ENCODE results near the gene KCNN4.

Gene KCNN4

GRCh38 chr19:43799502-43800142 lies 18.8 kb upstream of the KCNN4 start:
- FAIRE-seq (no peak), DNase-seq (ENCODE audit: insufficient read length, low spot score) (no peak)

GRCh38 chr19:43798546-43799409 lies 18.0 kb upstream of the KCNN4 start:
- DNase-seq (ENCODE audit: insufficient read length, low spot score) (peak; percentile 41), FAIRE-seq (peak; percentile 96)

GRCh38 chr19:43798026-43798545 lies 17.3 kb upstream of the KCNN4 start:
- FAIRE-seq (peak; percentile 81), DNase-seq (ENCODE audit: insufficient read length, low spot score) (no peak)

GRCh38 chr19:43797556-43797955 lies 16.8 kb upstream of the KCNN4 start:
- FAIRE-seq (no peak), DNase-seq (ENCODE audit: insufficient read length, low spot score) (no peak)

GRCh38 chr19:43797118-43797517 lies 16.3 kb upstream of the KCNN4 start:
- DNase-seq (ENCODE audit: insufficient read length, low spot score) (no peak), FAIRE-seq (no peak)

GRCh38 chr19:43790587-43790986 lies 9.8 kb upstream of the KCNN4 start:
- DNase-seq (ENCODE audit: insufficient read length, low spot score) (no peak), FAIRE-seq (no peak)

GRCh38 chr19:43789029-43789428 lies 8.3 kb upstream of the KCNN4 start:
- FAIRE-seq (no peak), DNase-seq (ENCODE audit: insufficient read length, low spot score) (no peak)

- no peak for FAIRE-seq
- DNase-seq (ENCODE audit: insufficient read length, low spot score) = no peak
These were observed 5.9 kb upstream of the KCNN4 start for GRCh38 chr19:43786665-43787064.

GRCh38 chr19:43784981-43785808 lies 4.4 kb upstream of the KCNN4 start:
- DNase-seq (ENCODE audit: insufficient read length, low spot score) (peak; percentile 62), FAIRE-seq (no peak)

- peak; percentile 78 for DNase-seq (ENCODE audit: insufficient read length, low spot score)
These were observed 3.6 kb upstream of the KCNN4 start for GRCh38 chr19:43784241-43784980.

GRCh38 chr19:43783636-43784035 lies 2.9 kb upstream of the KCNN4 start:
- no peak for DNase-seq (ENCODE audit: insufficient read length, low spot score)
- FAIRE-seq = no peak

More at GRCh38 chr19:43784241-43784980, 3.6 kb upstream of the KCNN4 start:
- no peak for FAIRE-seq

GRCh38 chr19:43782689-43783231 lies 2.0 kb upstream of the KCNN4 start:
- peak; percentile 52 for FAIRE-seq

GRCh38 chr19:43782311-43782660 lies 1.5 kb upstream of the KCNN4 start:
- no peak for FAIRE-seq

More at GRCh38 chr19:43782689-43783231, 2.0 kb upstream of the KCNN4 start:
- DNase-seq (ENCODE audit: insufficient read length, low spot score) = no peak

GRCh38 chr19:43781630-43782310 lies 997 bp upstream of the KCNN4 start:
- FAIRE-seq = no peak
- no peak for DNase-seq (ENCODE audit: insufficient read length, low spot score)

More at GRCh38 chr19:43782311-43782660, 1.5 kb upstream of the KCNN4 start:
- no peak for DNase-seq (ENCODE audit: insufficient read length, low spot score)

GRCh38 chr19:43779820-43780219 lies 953 bp downstream of the KCNN4 start:
- FAIRE-seq (no peak), DNase-seq (ENCODE audit: insufficient read length, low spot score) (no peak)

GRCh38 chr19:43779147-43779819 lies 1.5 kb downstream of the KCNN4 start:
- no peak for FAIRE-seq
- no peak for DNase-seq (ENCODE audit: insufficient read length, low spot score)

GRCh38 chr19:43778651-43779050 lies 2.1 kb downstream of the KCNN4 start:
- DNase-seq (ENCODE audit: insufficient read length, low spot score) (no peak), FAIRE-seq (no peak)

- FAIRE-seq (no peak), DNase-seq (ENCODE audit: insufficient read length, low spot score) (peak; percentile 76)
These were observed 3.5 kb downstream of the KCNN4 start for GRCh38 chr19:43777163-43777695.

- no peak for FAIRE-seq
- DNase-seq (ENCODE audit: insufficient read length, low spot score) = no peak
These were observed 4.5 kb downstream of the KCNN4 start for GRCh38 chr19:43776286-43776685.

Measured in HTR-8/SVneo (cell line).